Skin epidermis (tissue), 12 donors: Measurements from ENCODE around the gene AHNAK.

ENCODE experiments used
- H3K27ac ChIP-seq, 21 experiments: fragments of 200-600 bp; sonication (generic) in 11 of 21; one replicate each; pipeline ENCODE4 v1.5.0; 2020; ENCODE audit warnings: mild to moderate bottlenecking in 3 of 21, inconsistent platforms in 2 of 21, moderate library complexity in 2 of 21
- H3K4me3 ChIP-seq, 7 experiments: fragments of 200-600 bp; sonication (generic) in 2 of 7; one replicate each; pipeline ENCODE4 v1.5.0; 2020; ENCODE audit warnings: inconsistent platforms in 2 of 7, mild to moderate bottlenecking in 2 of 7, moderate library complexity in 1 of 7

The AHNAK gene

GRCh38 chr11:62484352-62484751 is 62.3 kb downstream of the AHNAK start:
- Histone ChIP-seq H3K4me3 (no peak overlapping the region), H3K27ac (no peak overlapping the region)

- Histone ChIP-seq H3K27ac (no peak overlapping the region), H3K4me3 (no peak overlapping the region)
Observed at GRCh38 chr11:62482753-62483152, 63.9 kb downstream of the AHNAK start.

GRCh38 chr11:62479631-62480201 is 66.9 kb downstream of the AHNAK start:
- peak overlapping the region in 8 of 21 experiments; percentile 8 to 73 (median 26) for H3K27ac ChIP-seq
- H3K4me3 ChIP-seq = no peak overlapping the region

GRCh38 chr11:62477927-62478326 is 68.7 kb downstream of the AHNAK start:
- H3K27ac ChIP-seq = no peak overlapping the region
- no peak overlapping the region for H3K4me3 ChIP-seq

- H3K27ac ChIP-seq = peak overlapping the region in 2 of 21 experiments; percentile 14 to 19
- H3K4me3 ChIP-seq = no peak overlapping the region
Observed at GRCh38 chr11:62472063-62472884, 74.3 kb downstream of the AHNAK start.

- H3K27ac ChIP-seq = peak overlapping the region in 2 of 21 experiments; percentile 11 to 14
Observed at GRCh38 chr11:62471603-62472002, 75.0 kb downstream of the AHNAK start.

GRCh38 chr11:62468577-62468976 is 78.0 kb downstream of the AHNAK start:
- no peak overlapping the region for H3K4me3 ChIP-seq

More at GRCh38 chr11:62471603-62472002, 75.0 kb downstream of the AHNAK start:
- no peak overlapping the region for H3K4me3 ChIP-seq

GRCh38 chr11:62466444-62466843 is 80.2 kb downstream of the AHNAK start:
- Histone ChIP-seq H3K27ac (no peak overlapping the region), H3K4me3 (no peak overlapping the region)

More at GRCh38 chr11:62468577-62468976, 78.0 kb downstream of the AHNAK start:
- peak overlapping the region in 2 of 21 experiments; percentile 42 to 45 for H3K27ac ChIP-seq

GRCh38 chr11:62464655-62465054 is 82.0 kb downstream of the AHNAK start:
- no peak overlapping the region for H3K27ac ChIP-seq
- H3K4me3 ChIP-seq = no peak overlapping the region

- Histone ChIP-seq H3K4me3 (no peak overlapping the region), H3K27ac (peak overlapping the region in 11 of 21 experiments; percentile 4 to 80 (median 30))
Observed at GRCh38 chr11:62463121-62463542, 83.5 kb downstream of the AHNAK start.

- Histone ChIP-seq H3K27ac (peak overlapping the region in 11 of 21 experiments; percentile 4 to 80 (median 61)), H3K4me3 (no peak overlapping the region)
Observed at GRCh38 chr11:62462508-62462892, 84.1 kb downstream of the AHNAK start.

- Histone ChIP-seq H3K27ac (peak overlapping the region in 9 of 21 experiments; percentile 53 to 80 (median 68)), H3K4me3 (no peak overlapping the region)
Observed at GRCh38 chr11:62461740-62462507, 84.7 kb downstream of the AHNAK start.

- H3K4me3 ChIP-seq = no peak overlapping the region
- H3K27ac ChIP-seq = peak overlapping the region in 6 of 21 experiments; percentile 19 to 54 (median 40)
Observed at GRCh38 chr11:62459080-62459479, 87.5 kb downstream of the AHNAK start.

- H3K27ac ChIP-seq = peak overlapping the region in 6 of 21 experiments; percentile 35 to 61 (median 49)
- no peak overlapping the region for H3K4me3 ChIP-seq
Observed at GRCh38 chr11:62458212-62459002, 88.2 kb downstream of the AHNAK start.

- Histone ChIP-seq H3K4me3 (no peak overlapping the region), H3K27ac (peak overlapping the region in 2 of 21 experiments; percentile 52 to 61)
Observed at GRCh38 chr11:62457478-62457877, 89.1 kb downstream of the AHNAK start.

- H3K27ac ChIP-seq = peak overlapping the region in 1 of 21 experiments; percentile 61
- no peak overlapping the region for H3K4me3 ChIP-seq
Observed at GRCh38 chr11:62456630-62457029, 90.0 kb downstream of the AHNAK start.

- no peak overlapping the region for H3K4me3 ChIP-seq
- no peak overlapping the region for H3K27ac ChIP-seq
Observed at GRCh38 chr11:62452839-62453468, 93.7 kb downstream of the AHNAK start.

- no peak overlapping the region for H3K27ac ChIP-seq
- no peak overlapping the region for H3K4me3 ChIP-seq
Observed at GRCh38 chr11:62452261-62452660, 94.3 kb downstream of the AHNAK start.

GRCh38 chr11:62451241-62451621 is 95.4 kb downstream of the AHNAK start:
- H3K27ac ChIP-seq = no peak overlapping the region
- no peak overlapping the region for H3K4me3 ChIP-seq
